ENCODE data around the gene NSD2.

GRCh38 chr4:1842339-1842895, 28.8 kb upstream of the NSD2 start:
- TF ChIP-seq SUZ12 (IDR thresholded peaks at IDR 0.05) (no peak), ZNF384 (IDR thresholded peaks at IDR 0.05) (no peak), PKNOX1 (IDR thresholded peaks at IDR 0.05) (no peak), CTBP1 (IDR thresholded peaks at IDR 0.05; ENCODE audit: borderline replicate concordance) (no peak), BHLHE40 (IDR thresholded peaks at IDR 0.05; ENCODE audit: borderline replicate concordance) (no peak), NFRKB (IDR thresholded peaks at IDR 0.05) (no peak), SP1 (IDR thresholded peaks at IDR 0.05) (no peak), TARDBP (IDR thresholded peaks at IDR 0.05) (no peak), ELF4 (IDR thresholded peaks at IDR 0.05) (no peak), FOXM1 (IDR thresholded peaks at IDR 0.05; ENCODE audit: borderline replicate concordance) (no peak)
